WTC11 (cell line): Measurements from ENCODE around the gene TMEM167A. TPM values are rescaled to one million over a fixed set of nuclear protein-coding genes. Genes with fewer than 3 reads are reported as not detected.

Experiments
- total RNA-seq: library from RNA; stranded (reverse); gene quantifications from 3 replicates; pipeline ENCODE4 v1.2.3, GENCODE V29; 2021

The TMEM167A gene
- total RNA-seq, 1 experiment from 2014 or later: 165 TPM

Other genes with a start within 250 kb of the TMEM167A start
- gene XRCC4, start 153 bp upstream of the TMEM167A start, total RNA-seq: 12.0 to 13.5 TPM (median 12.8 TPM) in 3 replicates